GM23338 (cell line): ENCODE data around the gene CBFA2T2.

Source experiments
- CREB1 ChIP-seq: fragments of 250-450 bp; sonication (Bioruptor Pico); IDR thresholded peaks from 2 replicates; pipeline ENCODE4 v1.5.0; 2020; ENCODE audit warnings: low read depth, mild to moderate bottlenecking, moderate library complexity
- EZH2 ChIP-seq: fragments of 200-600 bp; sonication (generic); IDR thresholded peaks from one replicate; pipeline ENCODE4 v1.8.0; 2017; ENCODE audit warnings: antibody characterized with exemption, mild to moderate bottlenecking, low read depth; ENCODE audit not compliant: unreplicated experiment
- EZH2phosphoT487 ChIP-seq: fragments of 200-600 bp; sonication (generic); IDR thresholded peaks from one replicate; pipeline ENCODE4 v1.8.1; 2018; ENCODE audit warnings: antibody characterized with exemption; ENCODE audit not compliant: unreplicated experiment
- POLR2AphosphoS5 ChIP-seq: IDR thresholded peaks from 2 replicates; pipeline ENCODE4 v1.6.1; 2016; ENCODE audit warnings: antibody characterized with exemption, low read depth
- REST ChIP-seq: IDR thresholded peaks from one replicate; pipeline ENCODE4 v1.6.1; 2018; ENCODE audit warnings: antibody characterized with exemption; ENCODE audit not compliant: unreplicated experiment
- TF ChIP-seq, protein P1 (sequence below), 2 experiments: fragments of 200-600 bp in 1 of 2; sonication (generic) in 1 of 2; conservative IDR thresholded peaks; 2 replicates each; pipeline versions ENCODE4 v1.5.1 to v1.6.1; 2016 to 2017; ENCODE audit warnings: antibody characterized with exemption in 2 of 2, low read depth in 2 of 2, mild to moderate bottlenecking in 2 of 2, moderate library complexity in 1 of 2

- TF ChIP-seq, protein P1, sequence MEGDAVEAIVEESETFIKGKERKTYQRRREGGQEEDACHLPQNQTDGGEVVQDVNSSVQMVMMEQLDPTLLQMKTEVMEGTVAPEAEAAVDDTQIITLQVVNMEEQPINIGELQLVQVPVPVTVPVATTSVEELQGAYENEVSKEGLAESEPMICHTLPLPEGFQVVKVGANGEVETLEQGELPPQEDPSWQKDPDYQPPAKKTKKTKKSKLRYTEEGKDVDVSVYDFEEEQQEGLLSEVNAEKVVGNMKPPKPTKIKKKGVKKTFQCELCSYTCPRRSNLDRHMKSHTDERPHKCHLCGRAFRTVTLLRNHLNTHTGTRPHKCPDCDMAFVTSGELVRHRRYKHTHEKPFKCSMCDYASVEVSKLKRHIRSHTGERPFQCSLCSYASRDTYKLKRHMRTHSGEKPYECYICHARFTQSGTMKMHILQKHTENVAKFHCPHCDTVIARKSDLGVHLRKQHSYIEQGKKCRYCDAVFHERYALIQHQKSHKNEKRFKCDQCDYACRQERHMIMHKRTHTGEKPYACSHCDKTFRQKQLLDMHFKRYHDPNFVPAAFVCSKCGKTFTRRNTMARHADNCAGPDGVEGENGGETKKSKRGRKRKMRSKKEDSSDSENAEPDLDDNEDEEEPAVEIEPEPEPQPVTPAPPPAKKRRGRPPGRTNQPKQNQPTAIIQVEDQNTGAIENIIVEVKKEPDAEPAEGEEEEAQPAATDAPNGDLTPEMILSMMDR (conservative IDR thresholded peaks at IDR 0.05; ENCODE audit: low read depth in 2 of 2), result no peak
- TF ChIP-seq EZH2 (no peak), REST (no peak), POLR2AphosphoS5 (no peak), CREB1 (CRISPR knock-in tag) (no peak), EZH2phosphoT487 (no peak)
These were observed 155.1 kb downstream of the CBFA2T2 start for GRCh38 chr20:33645072-33645358.
